Thoracic aorta (tissue), 2 donors: ENCODE data around the gene DECR2. TPM values are rescaled to one million over a fixed set of nuclear protein-coding genes. Genes with fewer than 3 reads are reported as not detected.
A peak's percentile ranks its signal among the peaks of the same experiment; 100 is the strongest.

ENCODE experiments used
- ATAC-seq: fragments of 150-250 bp; one replicate; pipeline ENCODE4 v1.8.0; 2017; ENCODE audit warnings: low read depth; ENCODE audit not compliant: insufficient number of reproducible peaks, low FRiP score
- DNase-seq: peaks from one replicate; pipeline ENCODE4 v3.0.0-alpha.2; 2020; ENCODE audit warnings: low spot score
- H3K27ac ChIP-seq, 2 donors: fragments of 200-600 bp; sonication (generic); 1 replicate in 1 of 2; 2 replicates in 1 of 2; pipeline ENCODE4 v1.5.1; 2016; ENCODE audit warnings: mild to moderate bottlenecking in 2 of 2, moderate library complexity in 2 of 2
- H3K27me3 ChIP-seq: fragments of 200-600 bp; sonication (generic); replicated peaks from 2 replicates; pipeline ENCODE4 v1.6.0; 2016; ENCODE audit warnings: mild to moderate bottlenecking; ENCODE audit not compliant: insufficient read depth
- H3K36me3 ChIP-seq: fragments of 200-600 bp; sonication (generic); one replicate; pipeline ENCODE4 v1.5.1; 2016
- H3K4me1 ChIP-seq, 2 donors: fragments of 200-600 bp; sonication (generic); 1 replicate in 1 of 2; 2 replicates in 1 of 2; pipeline versions ENCODE4 v1.5.1 to v1.6.0; 2016; ENCODE audit warnings: low read depth in 2 of 2, mild to moderate bottlenecking in 1 of 2; ENCODE audit not compliant: control insufficient read depth in 1 of 2
- H3K4me3 ChIP-seq: fragments of 200-600 bp; sonication (generic); 2 replicates; pipeline ENCODE4 v1.5.1; 2016; ENCODE audit warnings: mild to moderate bottlenecking
- H3K9me3 ChIP-seq: fragments of 200-600 bp; sonication (generic); 2 replicates; pipeline ENCODE4 v1.5.1; 2016
- total RNA-seq, 2 donors: library from RNA; depleted of rRNA; stranded (reverse); fragments of >200 nt; gene quantifications; one replicate each; pipeline versions ENCODE4 v1.1.0 to v1.2.3, GENCODE V29; 2016
- TF ChIP-seq, protein P1 (sequence below): fragments of 200-600 bp; sonication (generic); IDR thresholded peaks from one replicate; pipeline ENCODE4 v1.5.1; 2019; ENCODE audit warnings: antibody characterized with exemption

The DECR2 gene, protein sequence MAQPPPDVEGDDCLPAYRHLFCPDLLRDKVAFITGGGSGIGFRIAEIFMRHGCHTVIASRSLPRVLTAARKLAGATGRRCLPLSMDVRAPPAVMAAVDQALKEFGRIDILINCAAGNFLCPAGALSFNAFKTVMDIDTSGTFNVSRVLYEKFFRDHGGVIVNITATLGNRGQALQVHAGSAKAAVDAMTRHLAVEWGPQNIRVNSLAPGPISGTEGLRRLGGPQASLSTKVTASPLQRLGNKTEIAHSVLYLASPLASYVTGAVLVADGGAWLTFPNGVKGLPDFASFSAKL
- total RNA-seq, result 10 to 100 TPM; 24.1 to 25.6 TPM

GRCh38 chr16:401468-402348 is at the start of gene DECR2:
DECR2 (plus strand) TSS chr16:401885; CDS start chr16:401964, 79 bp downstream.
- DNase-seq, result peak; percentile 86
- peaks cover 0 to 31% of the 10 kb centered on the region in 2 donors for H3K4me1 ChIP-seq

DNA sequence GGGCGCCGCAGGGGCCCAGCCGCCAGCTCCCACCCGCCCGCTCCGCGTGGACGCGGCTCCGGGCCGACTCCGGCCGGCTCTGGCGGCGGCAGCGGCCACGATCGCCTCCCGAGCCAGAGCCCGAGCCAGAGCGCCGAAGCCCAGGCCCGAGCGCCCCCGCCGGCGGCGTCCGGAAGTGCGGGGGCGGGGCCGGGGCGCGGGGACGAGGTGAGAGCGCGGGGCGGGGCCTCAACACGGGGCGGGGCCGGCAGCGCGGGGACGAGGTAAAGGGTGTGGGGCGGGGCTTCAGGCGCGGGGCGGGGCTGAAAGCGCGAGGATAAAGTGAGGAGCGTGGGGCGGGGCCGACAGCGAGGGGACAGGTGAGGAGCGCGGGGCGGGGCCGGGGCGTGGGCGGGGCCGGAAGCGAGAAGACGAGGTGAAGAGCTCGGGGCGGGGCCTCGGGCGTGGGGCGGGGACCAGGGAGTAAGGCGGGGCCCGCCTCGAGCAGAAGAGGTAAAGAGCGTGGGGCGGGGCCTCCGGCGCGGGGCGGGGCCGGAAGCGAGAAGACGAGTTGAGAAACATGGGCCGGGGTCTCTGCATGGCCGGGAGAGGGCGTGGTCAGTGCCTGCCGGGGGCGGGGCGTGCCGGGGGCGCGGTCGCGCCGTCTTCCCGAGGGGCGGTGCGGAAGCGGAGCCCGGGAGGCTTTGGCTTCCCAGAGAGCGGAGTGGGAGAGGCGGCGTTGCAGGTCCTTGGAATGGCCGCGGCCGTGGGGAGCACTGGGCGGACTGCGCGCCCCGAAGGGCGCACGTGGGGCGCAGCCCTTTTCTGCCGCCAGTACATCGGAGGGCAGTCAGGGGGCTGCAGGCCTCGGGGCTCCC is 48.9 kb upstream of the DECR2 start, which contains the start of gene AXIN1:
Gene AXIN1, minus strand, starts transcription at position 177 of the 857 bp plus-strand sequence. CDS start 5,698 bp downstream, outside the sequence.
- Histone ChIP-seq H3K4me3 (peak within 1 kb of the TSS; percentile 86), H3K36me3 (no peaks in the 10 kb centered on the region), H3K4me1 (peaks cover 8 to 16% of the 10 kb centered on the region in 2 donors), H3K27me3 (no peaks in the 10 kb centered on the region), H3K27ac (peak within 1 kb of the TSS; percentile 34 to 57), H3K9me3 (no peaks in the 10 kb centered on the region)
- TF ChIP-seq, protein P1, sequence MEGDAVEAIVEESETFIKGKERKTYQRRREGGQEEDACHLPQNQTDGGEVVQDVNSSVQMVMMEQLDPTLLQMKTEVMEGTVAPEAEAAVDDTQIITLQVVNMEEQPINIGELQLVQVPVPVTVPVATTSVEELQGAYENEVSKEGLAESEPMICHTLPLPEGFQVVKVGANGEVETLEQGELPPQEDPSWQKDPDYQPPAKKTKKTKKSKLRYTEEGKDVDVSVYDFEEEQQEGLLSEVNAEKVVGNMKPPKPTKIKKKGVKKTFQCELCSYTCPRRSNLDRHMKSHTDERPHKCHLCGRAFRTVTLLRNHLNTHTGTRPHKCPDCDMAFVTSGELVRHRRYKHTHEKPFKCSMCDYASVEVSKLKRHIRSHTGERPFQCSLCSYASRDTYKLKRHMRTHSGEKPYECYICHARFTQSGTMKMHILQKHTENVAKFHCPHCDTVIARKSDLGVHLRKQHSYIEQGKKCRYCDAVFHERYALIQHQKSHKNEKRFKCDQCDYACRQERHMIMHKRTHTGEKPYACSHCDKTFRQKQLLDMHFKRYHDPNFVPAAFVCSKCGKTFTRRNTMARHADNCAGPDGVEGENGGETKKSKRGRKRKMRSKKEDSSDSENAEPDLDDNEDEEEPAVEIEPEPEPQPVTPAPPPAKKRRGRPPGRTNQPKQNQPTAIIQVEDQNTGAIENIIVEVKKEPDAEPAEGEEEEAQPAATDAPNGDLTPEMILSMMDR, result peak; percentile 45
- DNase-seq (peak; percentile 99), ATAC-seq (peak; percentile 84)

More at GRCh38 chr16:401468-402348, at the start of gene DECR2:
- no peaks in the 10 kb centered on the region for H3K36me3 ChIP-seq
- peak; percentile 76 for ATAC-seq
- H3K9me3 ChIP-seq, result no peaks in the 10 kb centered on the region
- H3K27me3 ChIP-seq, result no peaks in the 10 kb centered on the region
- H3K4me3 ChIP-seq, result peak within 1 kb of the TSS; percentile 99
- peak within 1 kb of the TSS; percentile 84 to 91 for H3K27ac ChIP-seq
- TF ChIP-seq, protein P1, result peak; percentile 44

DNA sequence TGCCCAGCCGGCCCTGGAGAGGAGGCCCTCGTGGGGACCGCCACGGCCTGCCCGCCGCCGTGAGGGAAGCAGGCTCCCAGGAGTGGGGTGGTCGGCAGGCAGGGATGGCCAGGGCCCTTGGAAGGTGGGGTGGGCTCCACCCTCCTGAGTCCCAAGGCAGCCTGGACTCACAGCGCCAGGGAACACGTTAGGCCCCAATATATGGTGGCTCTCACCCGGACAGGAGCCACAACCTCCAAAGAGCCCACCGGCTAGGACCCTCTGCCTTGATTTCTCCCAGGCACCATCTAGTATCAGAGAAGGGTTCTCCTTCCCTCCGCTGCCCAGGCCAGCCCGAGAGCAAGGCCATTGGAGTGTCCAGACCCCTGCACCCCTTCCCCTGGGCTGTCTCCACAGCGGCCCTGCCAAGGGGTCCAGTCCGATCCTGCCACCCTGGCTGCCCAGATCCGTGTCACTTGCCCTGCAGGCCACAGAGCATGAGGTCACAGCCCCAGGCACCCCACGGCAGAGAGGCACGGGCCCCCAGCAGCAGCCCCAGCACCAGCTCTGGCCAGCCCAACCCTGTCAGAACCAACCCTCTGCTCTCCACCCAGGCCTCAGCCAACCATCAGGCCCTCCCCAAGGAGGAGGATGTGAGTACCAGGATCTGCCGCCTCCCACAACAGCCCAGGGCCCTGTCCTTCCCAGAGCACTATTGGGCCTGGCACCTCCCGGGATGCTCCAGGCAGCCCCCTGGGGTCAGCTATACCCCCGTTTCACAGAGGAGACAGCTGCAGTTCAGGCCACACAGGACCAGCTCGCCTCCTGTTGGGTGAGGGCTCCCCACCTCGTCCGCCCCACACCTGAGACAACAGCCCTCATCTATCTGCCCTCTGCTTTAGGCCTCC is 48.0 kb upstream of the DECR2 start:
- H3K4me3 ChIP-seq, result peak overlapping the region; percentile 67
- no peaks in the 10 kb centered on the region for H3K36me3 ChIP-seq
- peaks cover 8 to 16% of the 10 kb centered on the region in 2 donors for H3K4me1 ChIP-seq
- H3K9me3 ChIP-seq, result no peaks in the 10 kb centered on the region
- peak; percentile 2 for ATAC-seq
- TF ChIP-seq, protein P1, result no peak
- DNase-seq, result no peak
- no peaks in the 10 kb centered on the region for H3K27me3 ChIP-seq
- peak overlapping the region; percentile 34 to 57 for H3K27ac ChIP-seq

GRCh38 chr16:354291-354881 is 47.3 kb upstream of the DECR2 start:
- Histone ChIP-seq H3K9me3 (no peaks in the 10 kb centered on the region), H3K36me3 (no peaks in the 10 kb centered on the region), H3K27me3 (no peaks in the 10 kb centered on the region), H3K27ac (no peak overlapping the region), H3K4me1 (peaks cover 8 to 16% of the 10 kb centered on the region in 2 donors), H3K4me3 (no peak overlapping the region)
- TF ChIP-seq, protein P1, result no peak
- ATAC-seq (no peak), DNase-seq (no peak)
